ENCODE data around the gene MVB12B.

The MVB12B gene

DNA sequence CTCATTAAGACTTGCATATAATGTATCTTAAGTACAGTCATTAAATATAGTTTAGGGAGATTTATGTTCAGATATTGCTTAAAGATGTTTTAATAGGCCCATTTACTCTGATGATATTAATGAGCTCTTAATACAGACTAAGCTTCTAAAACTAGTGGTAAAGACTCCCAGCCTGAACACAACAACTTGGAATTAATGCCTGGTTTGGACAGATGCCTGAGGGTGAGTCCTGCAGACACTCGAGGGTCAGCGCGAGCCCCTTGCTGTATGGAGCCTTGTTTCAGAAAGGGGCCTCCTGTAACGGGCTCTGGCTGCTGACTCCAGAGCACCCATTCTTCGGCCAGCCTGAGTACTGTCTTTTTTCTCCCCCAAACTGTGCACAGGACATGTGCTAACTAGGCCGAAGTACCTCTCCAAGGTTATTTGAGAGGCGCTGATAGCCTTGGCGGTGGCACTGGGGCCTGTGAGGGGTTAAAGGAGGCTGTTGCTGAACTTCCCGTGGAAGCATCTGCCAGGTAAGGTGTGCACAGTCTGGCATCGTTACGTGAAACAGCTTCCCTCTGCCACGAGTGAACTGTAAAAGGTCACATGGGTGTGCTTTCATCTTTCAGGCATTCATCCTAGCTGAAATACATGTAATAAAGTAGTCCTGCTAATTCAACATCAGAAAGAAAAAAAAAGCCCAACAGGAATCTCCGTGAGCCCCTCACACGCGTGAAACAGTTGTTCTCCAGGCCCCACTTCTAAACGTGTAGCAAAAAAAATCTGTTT lies 113.4 kb downstream of the MVB12B start:
- DNase-seq (ENCODE audit: low read depth), result no peak
- TF ChIP-seq, protein P1, sequence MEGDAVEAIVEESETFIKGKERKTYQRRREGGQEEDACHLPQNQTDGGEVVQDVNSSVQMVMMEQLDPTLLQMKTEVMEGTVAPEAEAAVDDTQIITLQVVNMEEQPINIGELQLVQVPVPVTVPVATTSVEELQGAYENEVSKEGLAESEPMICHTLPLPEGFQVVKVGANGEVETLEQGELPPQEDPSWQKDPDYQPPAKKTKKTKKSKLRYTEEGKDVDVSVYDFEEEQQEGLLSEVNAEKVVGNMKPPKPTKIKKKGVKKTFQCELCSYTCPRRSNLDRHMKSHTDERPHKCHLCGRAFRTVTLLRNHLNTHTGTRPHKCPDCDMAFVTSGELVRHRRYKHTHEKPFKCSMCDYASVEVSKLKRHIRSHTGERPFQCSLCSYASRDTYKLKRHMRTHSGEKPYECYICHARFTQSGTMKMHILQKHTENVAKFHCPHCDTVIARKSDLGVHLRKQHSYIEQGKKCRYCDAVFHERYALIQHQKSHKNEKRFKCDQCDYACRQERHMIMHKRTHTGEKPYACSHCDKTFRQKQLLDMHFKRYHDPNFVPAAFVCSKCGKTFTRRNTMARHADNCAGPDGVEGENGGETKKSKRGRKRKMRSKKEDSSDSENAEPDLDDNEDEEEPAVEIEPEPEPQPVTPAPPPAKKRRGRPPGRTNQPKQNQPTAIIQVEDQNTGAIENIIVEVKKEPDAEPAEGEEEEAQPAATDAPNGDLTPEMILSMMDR (conservative IDR thresholded peaks at IDR 0.05; ENCODE audit: low read length), result no peak
- no peak overlapping the region for H3K4me3 ChIP-seq (ENCODE audit: low read length)

DNA sequence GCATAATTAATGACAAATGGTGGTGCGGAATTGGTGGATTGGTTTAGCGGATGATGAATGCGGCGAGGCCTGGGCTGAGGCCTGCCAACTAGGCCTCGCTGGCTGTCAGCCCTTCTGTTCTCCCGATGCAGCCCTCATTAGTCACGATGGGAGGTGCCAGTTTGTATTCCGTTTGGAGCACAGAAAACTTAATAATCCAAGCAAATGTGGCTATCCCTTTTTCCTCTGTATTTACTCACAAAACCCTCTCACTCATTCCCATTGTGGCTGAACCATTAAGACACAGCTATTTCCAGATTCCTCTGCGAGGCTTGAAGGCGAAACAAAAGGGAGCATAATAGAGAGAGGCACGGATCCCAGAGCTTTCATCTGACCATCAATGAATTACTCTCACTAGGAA lies 114.3 kb downstream of the MVB12B start:
- TF ChIP-seq, protein P1 (conservative IDR thresholded peaks at IDR 0.05; ENCODE audit: low read length), result no peak
- DNase-seq (ENCODE audit: low read depth), result peak; percentile 79
- no peak overlapping the region for H3K4me3 ChIP-seq (ENCODE audit: low read length)

DNA sequence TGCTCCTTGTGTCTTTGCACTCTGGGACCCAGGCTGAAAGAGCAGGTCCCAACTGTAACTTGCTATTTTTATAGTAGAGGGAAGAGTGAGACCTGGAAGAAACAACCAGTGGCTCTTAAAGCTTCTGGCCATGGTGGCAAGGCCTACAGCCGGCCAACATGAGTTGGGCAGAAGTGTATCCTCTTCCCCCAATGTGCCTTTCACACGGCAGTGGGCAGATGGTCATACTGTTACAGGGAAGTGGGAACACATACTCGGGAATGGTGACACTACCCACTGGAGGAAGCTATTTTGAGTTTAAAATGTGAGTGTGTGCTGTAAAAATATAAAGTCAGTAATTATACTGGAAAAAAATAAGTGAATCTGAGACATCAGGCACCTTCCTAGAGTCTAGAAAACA lies 116.0 kb downstream of the MVB12B start:
- DNase-seq (ENCODE audit: low read depth), result no peak
- H3K4me3 ChIP-seq (ENCODE audit: low read length), result no peak overlapping the region
- TF ChIP-seq, protein P1 (conservative IDR thresholded peaks at IDR 0.05; ENCODE audit: low read length), result no peak

DNA sequence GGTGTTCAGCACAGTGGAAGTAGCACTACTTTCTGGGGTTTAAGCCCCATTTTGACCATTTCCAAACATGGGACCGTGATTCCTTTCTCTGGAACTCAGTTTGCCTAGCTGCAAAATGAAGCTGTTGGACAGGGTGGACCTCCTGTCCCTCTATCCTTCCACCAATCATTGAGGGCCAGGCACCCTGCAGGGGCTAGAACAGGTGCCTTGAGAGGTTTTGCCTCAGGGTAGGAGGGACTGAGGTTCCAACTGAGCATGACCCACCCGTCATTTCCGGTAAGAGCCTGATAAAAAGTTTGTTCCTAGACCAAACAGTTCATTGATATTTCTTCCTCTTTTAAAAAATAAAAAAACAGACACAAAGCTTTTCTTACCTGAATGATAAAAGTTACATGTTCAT lies 116.5 kb downstream of the MVB12B start:
- no peak overlapping the region for H3K4me3 ChIP-seq (ENCODE audit: low read length)
- TF ChIP-seq, protein P1 (conservative IDR thresholded peaks at IDR 0.05; ENCODE audit: low read length), result no peak
- no peak for DNase-seq (ENCODE audit: low read depth)

DNA sequence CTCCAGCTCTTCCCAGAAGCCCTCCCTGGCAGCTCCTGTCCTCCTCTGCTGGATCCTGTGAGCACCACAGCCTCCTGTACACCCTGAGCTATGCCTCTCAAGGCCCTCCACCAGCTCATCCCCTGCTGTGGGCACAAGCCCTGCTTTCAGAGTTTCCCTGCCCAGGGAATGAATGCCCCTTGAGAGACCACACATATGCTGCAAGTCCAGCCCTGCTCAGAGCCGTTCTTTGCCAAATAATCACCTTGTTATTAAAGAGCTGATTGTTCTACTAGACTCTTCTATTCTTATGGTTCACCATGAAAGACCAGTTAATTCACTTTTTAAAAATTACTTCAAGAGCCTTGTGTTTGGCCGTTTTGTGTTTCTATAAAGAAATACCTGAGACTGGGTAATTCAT lies 121.5 kb downstream of the MVB12B start:
- no peak for DNase-seq (ENCODE audit: low read depth)
- TF ChIP-seq, protein P1 (conservative IDR thresholded peaks at IDR 0.05; ENCODE audit: low read length), result no peak
- H3K4me3 ChIP-seq (ENCODE audit: low read length), result no peak overlapping the region

DNA sequence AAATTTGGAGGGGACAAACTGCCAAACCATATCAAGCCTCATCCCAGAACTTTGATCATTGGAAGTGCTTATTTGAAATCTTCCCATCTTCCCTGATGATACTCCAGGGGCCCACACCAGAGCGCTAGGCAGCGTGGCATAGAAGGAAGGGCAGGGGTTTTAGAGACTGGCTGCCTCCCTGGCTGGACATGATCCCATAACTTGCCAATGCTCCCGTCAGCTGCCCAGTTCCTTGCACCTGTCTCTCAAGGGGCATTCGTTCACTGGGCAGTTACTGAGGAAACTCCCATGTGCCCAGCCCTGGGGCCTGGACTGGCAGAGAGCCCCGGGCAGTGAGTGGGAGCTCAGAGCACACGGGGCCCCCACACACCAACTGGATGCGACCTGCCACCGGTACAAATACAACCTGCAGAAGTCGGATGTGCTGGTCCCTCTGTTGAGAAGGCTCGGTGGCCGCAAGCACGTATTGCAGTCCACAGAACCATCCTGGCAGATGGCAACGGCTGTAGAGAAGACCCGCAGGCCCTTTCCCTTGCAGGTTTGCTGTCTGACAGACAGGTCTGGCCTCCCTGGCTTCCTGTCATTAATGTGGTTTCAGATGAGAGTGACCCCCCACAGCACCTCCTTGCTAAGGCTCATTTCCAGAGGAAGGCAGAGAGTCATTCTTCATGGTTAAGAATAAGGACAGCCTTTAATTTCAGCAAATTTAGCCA lies 122.4 kb downstream of the MVB12B start:
- DNase-seq (ENCODE audit: low read depth), result no peak
- TF ChIP-seq, protein P1 (conservative IDR thresholded peaks at IDR 0.05; ENCODE audit: low read length), result no peak
- no peak overlapping the region for H3K4me3 ChIP-seq (ENCODE audit: low read length)

All from AG10803 (cell line).